GM10266 (cell line): ENCODE data around the gene ANKRD28.

Experiments
- DNase-seq: peaks from one replicate; pipeline ENCODE4 v3.0.0; 2012; ENCODE audit errors: extremely low spot score
- CTCF ChIP-seq: IDR thresholded peaks from 2 replicates; pipeline ENCODE4 v1.5.1; 2012; ENCODE audit warnings: mild to moderate bottlenecking, low read depth; ENCODE audit not compliant: control insufficient read depth, insufficient read depth; ENCODE audit errors: missing control alignments

Gene ANKRD28

GRCh38 chr3:15801298-15801697, 3.5 kb upstream of the ANKRD28 start:
- no peak for TF ChIP-seq CTCF
- DNase-seq, result no peak

- no peak for TF ChIP-seq CTCF
- no peak for DNase-seq
Measured at GRCh38 chr3:15800780-15801179, 3.0 kb upstream of the ANKRD28 start.

GRCh38 chr3:15800327-15800726, 2.5 kb upstream of the ANKRD28 start:
- no peak for TF ChIP-seq CTCF
- DNase-seq, result no peak

GRCh38 chr3:15798533-15799245, 910 bp upstream of the ANKRD28 start:
- no peak for DNase-seq
- no peak for TF ChIP-seq CTCF

- DNase-seq, result no peak
- no peak for TF ChIP-seq CTCF
Measured at GRCh38 chr3:15796771-15797641, 773 bp downstream of the ANKRD28 start.

- no peak for DNase-seq
- no peak for TF ChIP-seq CTCF
Measured at GRCh38 chr3:15796331-15796730, 1.4 kb downstream of the ANKRD28 start.
